Stimulated activated CD4-positive, alpha-beta T cell treated with anti-CD3 and anti-CD28 coated beads, Interleukin-12 subunit alpha, Interleukin-12 subunit beta, amount 100 ng/mL, for 48 hours (primary cell): ENCODE data around the gene PCGF3.
"Not testable (repeated sequence)": the region's sequence is repeated elsewhere in the genome, so short reads cannot be mapped to it uniquely, and the experiment has no call there.

Experiments used
- DNase-seq, 3 donors: peaks; one replicate each; pipeline ENCODE4 v3.0.0-alpha.2; 2020; ENCODE audit warnings: low read depth in 2 of 3, low spot score in 1 of 3

Gene PCGF3

GRCh38 chr4:722851-723360 is 17.3 kb downstream of the PCGF3 start:
- no peak for DNase-seq

- DNase-seq = no peak
Measured at GRCh38 chr4:723751-724530, 18.3 kb downstream of the PCGF3 start.

DNA sequence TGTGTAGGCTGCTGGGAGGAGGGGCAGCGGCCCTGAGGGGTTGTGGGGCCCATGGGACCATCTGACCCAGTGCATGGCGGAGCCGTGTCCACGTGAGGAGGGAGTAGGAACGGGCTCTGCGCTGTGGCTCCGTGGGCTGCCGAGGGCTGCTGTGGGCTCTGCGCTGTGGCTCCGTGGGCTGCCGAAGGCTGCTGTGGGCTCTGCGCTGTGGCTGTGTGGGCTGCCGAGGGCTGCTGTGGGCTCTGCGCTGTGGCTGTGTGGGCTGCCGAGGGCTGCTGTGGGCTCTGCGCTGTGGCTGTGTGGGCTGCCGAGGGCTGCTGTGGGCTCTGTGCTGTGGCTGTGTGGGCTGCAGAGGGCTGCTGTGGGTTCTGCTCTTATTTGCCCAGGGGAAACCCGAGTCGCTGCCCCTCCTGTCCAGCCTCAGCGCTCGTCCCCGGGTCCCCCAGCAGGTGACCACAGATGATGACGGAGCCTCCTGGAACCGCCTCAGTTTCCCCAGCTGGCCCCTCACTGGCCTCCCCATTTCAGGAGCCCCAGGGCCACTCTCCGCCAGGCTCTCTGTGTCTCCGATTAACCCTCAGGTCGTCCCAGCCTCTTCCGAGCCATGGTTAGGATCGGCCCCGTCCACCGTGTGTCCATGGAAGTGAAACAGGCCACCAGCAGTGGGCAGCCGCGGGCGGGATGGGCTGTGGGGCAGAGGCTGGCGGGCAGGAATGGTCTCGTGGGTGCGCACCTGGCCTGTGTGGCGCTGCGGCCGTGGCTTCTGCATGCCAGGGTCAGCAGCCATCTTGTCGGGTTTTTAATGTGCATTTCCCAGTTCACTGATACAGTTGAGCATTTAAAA is 20.0 kb downstream of the PCGF3 start:
- DNase-seq = no peak

GRCh38 chr4:726235-726787 is 20.7 kb downstream of the PCGF3 start:
- no peak for DNase-seq

- no peak for DNase-seq
Measured at GRCh38 chr4:726838-727237, 21.2 kb downstream of the PCGF3 start.

- no peak for DNase-seq
Measured at GRCh38 chr4:727576-727975, 21.9 kb downstream of the PCGF3 start.

GRCh38 chr4:729336-730315 is 24.0 kb downstream of the PCGF3 start:
- no peak for DNase-seq

DNA sequence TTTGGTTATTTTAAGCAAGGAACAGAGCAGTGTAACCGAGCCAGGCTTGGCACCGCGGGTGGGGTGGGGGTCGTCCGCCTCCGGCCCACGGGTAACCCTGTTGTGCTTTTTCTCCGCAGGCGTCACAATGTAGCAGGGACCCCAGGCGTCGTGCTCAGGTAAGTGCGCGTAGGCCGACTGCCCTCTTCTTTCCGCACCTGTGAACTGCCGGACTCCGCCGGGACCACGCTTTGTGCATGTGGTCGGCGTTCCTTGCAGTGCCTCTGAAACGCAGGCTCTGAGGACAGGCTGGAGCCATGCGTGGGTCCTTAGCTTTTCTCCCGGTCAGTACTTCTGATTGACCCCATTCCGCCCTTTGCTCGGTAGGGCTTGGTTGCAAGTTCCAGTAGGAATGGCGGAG is 24.9 kb downstream of the PCGF3 start:
- DNase-seq = no peak

- not testable (repeated sequence) for DNase-seq
Measured at GRCh38 chr4:730946-731904, 25.6 kb downstream of the PCGF3 start.

GRCh38 chr4:731954-732353 is 26.3 kb downstream of the PCGF3 start:
- not testable (repeated sequence) for DNase-seq

- no peak for DNase-seq
Measured at GRCh38 chr4:732486-732885, 26.9 kb downstream of the PCGF3 start.

DNA sequence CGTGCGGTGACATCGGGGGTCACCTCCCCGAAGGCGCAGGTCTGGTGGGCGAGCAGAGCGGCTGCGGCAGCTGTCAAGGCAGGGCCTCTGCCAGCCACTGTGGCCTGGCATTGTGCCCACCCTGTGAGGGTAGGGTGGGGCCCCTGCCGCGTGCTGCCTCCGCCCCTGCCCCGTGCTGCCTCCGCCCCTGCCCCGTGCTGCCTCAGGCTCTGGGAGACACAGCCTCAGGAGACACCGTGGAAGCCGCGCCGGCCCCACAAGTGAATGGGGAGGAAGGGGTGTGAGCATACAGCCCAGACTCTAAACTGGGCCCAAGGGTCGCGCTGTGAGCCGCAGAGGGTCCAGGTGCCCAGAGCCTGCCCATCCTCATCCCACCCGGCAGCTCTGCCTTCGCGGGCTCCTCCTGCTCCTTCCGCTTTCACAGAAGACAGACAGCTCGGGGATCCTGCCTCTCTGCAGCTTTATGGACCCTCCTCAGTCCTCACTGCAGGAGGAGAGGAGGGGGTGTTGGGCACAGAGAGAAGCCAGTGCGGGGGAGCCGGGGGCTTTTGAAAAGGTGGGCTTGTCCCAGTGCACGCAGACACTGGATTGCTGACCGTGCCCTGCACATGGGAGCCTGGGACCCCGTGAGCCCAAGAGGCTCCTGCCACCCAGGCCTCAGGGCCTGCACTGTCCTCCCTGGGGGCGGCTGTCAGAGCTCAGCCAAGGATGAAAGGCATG is 27.4 kb downstream of the PCGF3 start:
- no peak for DNase-seq

DNA sequence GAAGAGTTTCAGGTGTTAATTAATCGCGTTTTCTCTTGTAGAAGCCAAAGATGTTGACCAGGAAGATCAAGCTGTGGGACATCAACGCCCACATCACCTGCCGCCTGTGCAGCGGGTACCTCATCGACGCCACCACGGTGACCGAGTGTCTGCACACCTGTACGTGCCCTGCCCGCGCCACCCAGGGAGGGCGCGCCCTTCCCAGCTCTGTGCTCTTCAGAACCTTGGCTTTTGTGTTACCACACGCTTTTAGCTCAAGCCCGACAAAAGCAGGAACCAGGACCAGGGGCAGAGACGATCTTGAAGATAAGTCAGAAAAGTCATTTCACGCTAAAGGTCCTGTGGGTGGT is 28.0 kb downstream of the PCGF3 start:
- no peak for DNase-seq

- DNase-seq = no peak
Measured at GRCh38 chr4:734075-734474, 28.4 kb downstream of the PCGF3 start.

GRCh38 chr4:734951-735350 is 29.3 kb downstream of the PCGF3 start:
- DNase-seq = no peak

DNA sequence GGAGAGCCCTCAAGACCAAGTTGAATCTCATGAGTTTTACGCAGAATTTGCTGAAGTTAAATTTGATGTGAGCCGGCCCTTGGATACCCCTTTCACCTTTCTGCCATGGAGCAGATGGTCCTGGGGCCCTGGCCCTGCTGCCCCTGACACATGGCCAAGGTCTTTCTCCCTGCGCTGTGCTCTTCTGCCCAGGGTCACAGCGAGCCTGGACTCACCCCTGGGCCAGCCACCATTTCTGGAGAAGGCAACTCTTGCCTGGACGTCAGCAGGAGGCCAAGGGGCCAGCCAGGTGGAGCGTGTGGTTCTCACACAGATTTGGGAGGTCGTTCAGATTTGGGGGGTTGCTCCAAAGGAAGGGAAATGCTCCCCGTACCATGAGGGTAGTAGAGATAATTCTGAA is 30.0 kb downstream of the PCGF3 start:
- DNase-seq = no peak

DNA sequence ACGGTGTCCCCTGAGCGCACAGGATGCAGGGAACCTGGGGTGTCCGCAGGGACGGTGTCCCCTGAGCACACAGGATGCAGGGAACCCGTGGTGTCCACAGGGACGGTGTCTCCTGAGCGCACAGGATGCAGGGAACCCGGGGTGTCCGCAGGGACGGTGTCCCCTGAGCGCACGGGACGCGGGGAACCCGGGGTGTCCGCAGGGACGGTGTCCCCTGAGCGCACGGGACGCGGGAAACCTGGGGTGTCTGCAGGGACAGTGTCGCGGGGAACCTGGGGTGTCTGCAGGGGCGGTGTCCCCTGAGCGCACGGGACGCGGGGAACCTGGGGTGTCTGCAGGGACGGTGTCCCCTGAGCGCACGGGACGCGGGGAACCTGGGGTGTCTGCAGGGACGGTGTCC is 30.9 kb downstream of the PCGF3 start:
- DNase-seq = not testable (repeated sequence)

GRCh38 chr4:738781-739280 is 33.2 kb downstream of the PCGF3 start:
- DNase-seq = no peak

DNA sequence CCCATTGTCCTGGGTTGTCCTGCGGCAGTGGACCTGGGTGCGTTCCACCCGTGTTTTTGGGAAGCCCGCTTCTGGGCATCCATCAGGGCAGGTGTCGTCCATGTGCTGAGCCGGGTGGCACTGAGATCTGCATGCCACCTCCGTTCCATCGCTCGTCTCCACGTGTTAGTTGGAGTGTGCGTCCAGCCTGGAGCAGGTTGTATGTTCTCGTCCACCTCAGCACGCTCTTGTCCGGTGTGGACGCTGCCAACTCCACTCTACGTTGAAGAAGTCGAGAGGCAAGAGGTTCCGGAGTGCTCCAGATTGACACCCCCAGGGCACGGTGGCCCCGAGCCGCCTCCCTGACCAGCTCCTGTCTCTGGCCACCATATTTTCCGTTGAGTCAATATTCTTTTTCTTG is 33.9 kb downstream of the PCGF3 start:
- no peak for DNase-seq
